ENCODE data around the gene PANX3. TPM values are rescaled to one million over a fixed set of nuclear protein-coding genes. Genes with fewer than 3 reads are reported as not detected.

Gene PANX3
- total and polyA plus RNA-seq, 10 of the 15 experiments (the other 5 are each of a cell fraction or from before 2014, with no cell fraction given) = not detected

- ChIA-PET RAD21 (ENCODE audit: unreplicated experiment) (interaction anchor here (1.3 kb wide), 1 partner anchor 164 kb away, joined by 3 read pairs; no protein-coding TSS in a partner anchor), POLR2A (no interaction called here), CTCF (interaction anchor here (1.7 to 1.8 kb wide), 2 partner anchors 166 to 511 kb away, joined by 6 to 13 read pairs; no protein-coding TSS in a partner anchor), SMC1A (ENCODE audit: uncharacterized antibody, unreplicated experiment) (no interaction called here)
- no peak for TF ChIP-seq POU2F2 (IDR thresholded peaks at IDR 0.05; ENCODE audit: borderline replicate concordance, low read depth, low read length)
- TF ChIP-seq YBX1 (IDR thresholded peaks at IDR 0.05) = no peak
- no peak for TF ChIP-seq ZNF622 (IDR thresholded peaks at IDR 0.05)
- TF ChIP-seq NR2F1 (conservative IDR thresholded peaks at IDR 0.05) = no peak
- no peak for TF ChIP-seq FOXM1 (IDR thresholded peaks at IDR 0.05; ENCODE audit: low read depth, low read length)
- TF ChIP-seq MAX (IDR thresholded peaks at IDR 0.05; ENCODE audit: low read depth, low read length) = no peak
- TF ChIP-seq ZNF217 (IDR thresholded peaks at IDR 0.05) = no peak
- TF ChIP-seq RAD21 (IDR thresholded peaks at IDR 0.05; ENCODE audit: insufficient read depth, low read depth, low read length) = no peak
- no peak for TF ChIP-seq MTA3 (IDR thresholded peaks at IDR 0.05; ENCODE audit: borderline replicate concordance, low read length)
- no peak for TF ChIP-seq EED (IDR thresholded peaks at IDR 0.05; ENCODE audit: low read depth)
- TF ChIP-seq GATAD2B (conservative IDR thresholded peaks at IDR 0.05; ENCODE audit: low read depth) = no peak
- TF ChIP-seq POLR2A (IDR thresholded peaks at IDR 0.05; ENCODE audit: low read depth, low read length) = no peak
- intact Hi-C loops (cut with micrococcal nuclease; ENCODE audit: unreplicated experiment) = no loop called here
- Histone ChIP-seq H3K4me2 (ENCODE audit: control insufficient read depth, insufficient read depth) (no peak overlapping the region), H4K20me1 (ENCODE audit: control insufficient read depth, insufficient read depth) (no peaks in the 10 kb centered on the region), H3K27me3 (replicated peaks in 1 of 2; ENCODE audit: control insufficient read depth in 2 of 2, insufficient read depth in 2 of 2, low read length in 1 of 2) (no peaks in the 10 kb centered on the region; a peak in 1 of 4 replicates), H3K79me2 (ENCODE audit: control insufficient read depth, insufficient read depth, low read length) (no peaks in the 10 kb centered on the region), H3K9me3 (replicated peaks; ENCODE audit: control insufficient read depth, insufficient read depth, low read length) (no peaks in the 10 kb centered on the region), H2AFZ (ENCODE audit: control insufficient read depth, low read depth, low read length) (no peak overlapping the region), H3K9ac (ENCODE audit: control insufficient read depth, insufficient read depth, low read length) (no peak overlapping the region), H3K27ac (ENCODE audit: control insufficient read depth, insufficient read depth) (no peak overlapping the region), H3K4me3 (no peak overlapping the region), H3K4me1 (ENCODE audit: control insufficient read depth, insufficient read depth, low read length) (no peaks in the 10 kb centered on the region), H3K36me3 (ENCODE audit: control insufficient read depth in 2 of 2, insufficient read depth in 2 of 2, low read length in 1 of 2) (no peaks in the 10 kb centered on the region)
- 39% methylated on average over 2 of the region's 2 CpGs for WGBS (ENCODE audit: insufficient coverage, insufficient replicate concordance, low lambda C conversion rate, missing lambda C conversion rate)
- in situ Hi-C loops (cut with MboI) = loop anchor here (10.0 kb wide), 1 partner anchor 508 kb away; no protein-coding TSS in a partner anchor
- FAIRE-seq = no peak
- DNase-seq (ENCODE audit: low read depth, low spot score) = no peak
- no TSS peak for BruUV-seq (replicated peaks)
- ATAC-seq = no peak
These were observed 28.7 kb upstream of the PANX3 start for GRCh38 chr11:124582565-124582964.

Measured in GM12878 (cell line).